GM18498 (cell line): ENCODE data around the gene HADHA.
A peak's percentile ranks its signal among the peaks of the same experiment; 100 is the strongest.

Experiments
- ATAC-seq: cut with Tn5 transposase; IDR thresholded peaks from one replicate; pipeline ENCODE4 v1.9.1; 2021; ENCODE audit warnings: mild to moderate bottlenecking, moderate library complexity; ENCODE audit not compliant: unreplicated experiment

Gene HADHA

GRCh38 chr2:26245810-26246209 lies 1.4 kb upstream of the HADHA start:
- peak; percentile 46 for ATAC-seq

GRCh38 chr2:26245231-26245732 lies 850 bp upstream of the HADHA start:
- peak; percentile 18 for ATAC-seq

GRCh38 chr2:26243470-26244308 lies 743 bp downstream of the HADHA start:
- no peak for ATAC-seq

DNA sequence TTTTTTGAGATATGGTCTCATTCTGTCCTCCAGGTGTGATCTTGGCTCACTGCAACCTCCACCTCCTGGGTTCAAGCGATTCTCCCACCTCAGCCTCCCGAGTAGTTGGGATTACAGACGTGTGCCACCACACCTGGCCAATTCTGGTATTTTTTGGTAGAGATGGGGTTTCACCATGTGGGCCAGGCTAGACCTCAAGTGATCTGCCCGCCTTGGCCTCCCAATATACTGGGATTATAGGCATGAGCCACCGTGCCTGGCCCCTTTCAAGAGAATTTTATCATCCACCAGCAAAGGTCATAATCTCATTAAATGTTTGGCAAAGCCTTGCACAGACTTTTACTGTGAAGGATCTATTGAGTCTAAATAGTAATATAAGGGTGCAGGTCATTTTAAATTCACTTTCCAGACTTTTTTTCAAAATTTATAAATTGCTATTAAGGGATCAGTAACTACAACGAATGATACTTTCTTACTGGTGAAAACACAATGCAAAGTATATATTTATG lies 2.5 kb downstream of the HADHA start:
- ATAC-seq, result no peak

DNA sequence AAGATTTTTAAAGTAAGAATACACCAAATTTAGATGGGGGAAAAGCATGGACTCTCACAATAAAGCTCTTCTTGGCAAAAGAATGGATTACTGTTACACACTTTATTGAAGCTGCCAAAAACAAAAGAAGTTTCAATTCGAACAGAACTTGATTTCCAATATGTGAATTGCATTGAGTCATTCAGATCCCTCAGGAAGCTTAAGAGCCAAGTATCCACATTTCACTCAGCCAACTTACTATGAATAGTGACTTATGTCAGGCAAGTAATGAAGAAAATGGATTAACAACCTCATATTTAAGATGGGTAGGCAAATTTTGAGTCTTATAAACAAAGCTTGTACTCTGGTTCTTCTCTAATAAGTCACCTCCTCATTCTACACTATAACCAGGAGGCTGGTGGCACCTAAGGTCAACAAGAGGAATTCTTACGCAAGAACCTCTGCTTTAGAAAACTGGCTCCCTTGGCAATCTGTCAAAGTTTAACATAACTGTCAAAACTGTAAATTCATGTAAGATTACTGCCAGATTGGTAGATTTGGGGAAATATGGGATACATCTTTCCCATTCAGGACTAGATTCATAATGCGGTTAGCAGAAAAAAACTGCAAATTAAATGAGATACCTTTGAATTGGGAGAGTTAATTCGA lies 6.0 kb downstream of the HADHA start:
- ATAC-seq, result no peak

DNA sequence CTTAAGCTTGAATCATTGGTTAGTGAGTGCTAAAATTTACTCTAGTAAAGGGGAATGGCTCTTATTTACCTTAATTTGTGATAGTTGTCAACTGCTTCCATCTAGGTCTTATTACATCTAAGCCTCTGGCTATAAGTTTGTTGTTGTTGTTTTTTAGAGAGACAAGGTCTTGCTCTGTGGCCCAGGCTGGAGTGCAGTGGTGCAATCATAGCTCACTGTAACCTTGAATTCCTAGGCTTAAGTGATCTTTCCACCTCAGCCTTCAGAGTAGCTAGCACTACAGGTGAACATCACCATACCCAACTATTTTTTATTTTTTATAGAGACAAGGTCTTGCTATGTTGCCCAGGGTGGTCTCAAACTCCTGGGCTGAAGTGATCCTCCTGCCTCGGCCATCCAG lies 6.6 kb downstream of the HADHA start:
- no peak for ATAC-seq

GRCh38 chr2:26235089-26235488 lies 9.3 kb downstream of the HADHA start:
- no peak for ATAC-seq

- no peak for ATAC-seq
Measured at GRCh38 chr2:26230806-26231205, 13.6 kb downstream of the HADHA start.

GRCh38 chr2:26229595-26229994 lies 14.8 kb downstream of the HADHA start:
- ATAC-seq, result no peak

DNA sequence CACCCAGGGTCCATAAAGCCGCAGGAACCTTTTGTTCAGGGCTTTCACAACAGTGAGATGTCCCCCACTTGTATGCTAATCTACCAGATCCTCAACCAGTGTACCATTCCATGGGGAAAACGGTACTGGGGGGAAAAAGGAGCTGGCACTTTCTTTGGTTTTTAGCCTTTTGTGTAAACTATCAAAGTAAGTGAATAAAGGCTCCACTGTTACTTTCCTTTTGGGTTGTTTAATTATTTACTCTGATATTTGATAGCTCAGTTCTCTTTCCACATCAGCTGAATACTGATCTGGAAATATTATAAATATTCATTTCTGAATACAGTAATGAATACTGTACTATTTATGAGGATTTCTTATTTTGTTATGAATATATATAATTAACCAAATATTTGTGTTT lies 20.3 kb downstream of the HADHA start:
- ATAC-seq, result no peak

- no peak for ATAC-seq
Measured at GRCh38 chr2:26223018-26223417, 21.4 kb downstream of the HADHA start.

GRCh38 chr2:26217720-26218119 lies 26.7 kb downstream of the HADHA start:
- ATAC-seq, result no peak

DNA sequence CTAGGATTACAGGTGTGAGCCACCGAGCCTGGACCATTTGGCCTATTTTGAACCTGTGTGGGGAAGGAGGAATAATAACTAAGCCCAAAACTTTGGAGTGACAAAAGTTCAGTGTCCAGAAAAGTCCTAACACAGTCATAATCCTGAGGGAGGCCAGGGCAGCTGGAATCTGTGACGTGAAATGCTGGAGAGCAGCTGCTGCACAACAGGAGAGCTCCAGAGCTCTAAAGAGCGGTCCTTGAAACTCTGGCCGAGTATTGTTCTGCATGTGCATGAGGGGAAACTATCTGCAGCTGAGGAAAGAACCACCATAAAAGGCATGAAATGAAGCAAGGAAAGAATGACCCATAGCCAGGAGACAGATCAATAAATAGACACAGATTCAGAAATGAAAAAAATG lies 27.8 kb downstream of the HADHA start:
- ATAC-seq, result no peak

- no peak for ATAC-seq
Measured at GRCh38 chr2:26215833-26216232, 28.6 kb downstream of the HADHA start.

GRCh38 chr2:26214759-26215158 lies 29.7 kb downstream of the HADHA start:
- no peak for ATAC-seq

DNA sequence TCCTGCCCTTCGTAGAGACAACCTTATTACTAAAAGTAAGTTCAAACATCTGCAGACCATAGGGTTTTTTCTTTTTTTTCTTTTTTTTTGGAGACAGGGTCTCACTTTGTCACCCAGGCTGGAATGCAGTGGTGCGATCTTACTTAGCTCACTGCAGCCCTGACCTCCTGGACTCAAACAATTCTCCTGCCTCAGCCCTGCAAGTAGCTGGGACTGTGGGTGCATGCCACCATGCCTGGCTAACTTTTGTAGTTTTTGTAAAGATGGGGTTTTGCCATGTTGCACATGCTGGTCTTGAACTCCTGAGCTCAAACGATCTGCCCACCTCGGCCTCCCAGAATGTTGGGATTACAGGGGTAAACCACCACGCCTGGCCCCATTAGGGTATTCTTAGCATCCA lies 32.4 kb downstream of the HADHA start:
- ATAC-seq, result no peak

- ATAC-seq, result no peak
Measured at GRCh38 chr2:26203906-26204305, 40.5 kb downstream of the HADHA start.

DNA sequence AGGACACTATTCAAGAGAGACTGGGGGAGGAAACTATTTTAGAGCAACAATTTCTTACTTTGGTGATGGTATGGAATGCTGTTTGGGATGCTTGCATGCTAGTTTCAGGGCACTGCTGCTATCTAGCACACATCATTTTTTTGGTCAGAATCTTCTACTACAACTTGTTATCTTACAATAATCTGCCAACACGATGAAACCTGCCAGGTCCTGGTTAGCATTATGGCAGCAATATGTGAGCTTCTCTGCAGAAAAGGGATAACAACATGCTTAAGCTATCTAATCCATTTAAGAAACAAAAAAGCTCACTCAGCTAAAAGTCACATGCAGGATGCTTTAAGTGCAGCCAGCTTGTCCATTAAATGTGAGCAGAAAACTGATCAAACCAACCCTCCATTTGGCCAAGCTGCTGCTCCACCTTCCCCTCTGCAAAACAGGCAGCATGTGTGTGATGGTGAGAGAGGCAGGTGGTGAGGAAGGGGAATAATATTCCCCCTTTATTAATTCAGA lies 41.4 kb downstream of the HADHA start:
- no peak for ATAC-seq

DNA sequence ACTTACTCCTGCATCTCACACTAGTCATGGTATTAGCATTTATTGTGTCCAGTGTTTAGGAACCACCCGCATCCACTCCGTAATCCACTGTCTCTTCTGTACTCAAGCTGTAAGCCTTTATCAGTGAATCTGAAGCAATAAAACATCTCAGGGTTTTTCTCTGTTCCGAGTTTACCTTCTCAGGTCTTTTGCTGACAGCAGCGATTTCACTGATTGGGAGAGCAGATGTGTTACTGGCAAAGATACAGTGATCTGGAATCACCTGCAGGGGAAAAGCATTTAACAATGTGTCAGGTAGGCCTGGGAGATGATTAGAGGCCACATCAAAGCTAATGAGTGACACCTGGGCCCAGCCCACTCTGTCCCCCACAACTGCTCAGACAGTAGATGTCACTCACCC lies 46.9 kb downstream of the HADHA start:
- no peak for ATAC-seq

DNA sequence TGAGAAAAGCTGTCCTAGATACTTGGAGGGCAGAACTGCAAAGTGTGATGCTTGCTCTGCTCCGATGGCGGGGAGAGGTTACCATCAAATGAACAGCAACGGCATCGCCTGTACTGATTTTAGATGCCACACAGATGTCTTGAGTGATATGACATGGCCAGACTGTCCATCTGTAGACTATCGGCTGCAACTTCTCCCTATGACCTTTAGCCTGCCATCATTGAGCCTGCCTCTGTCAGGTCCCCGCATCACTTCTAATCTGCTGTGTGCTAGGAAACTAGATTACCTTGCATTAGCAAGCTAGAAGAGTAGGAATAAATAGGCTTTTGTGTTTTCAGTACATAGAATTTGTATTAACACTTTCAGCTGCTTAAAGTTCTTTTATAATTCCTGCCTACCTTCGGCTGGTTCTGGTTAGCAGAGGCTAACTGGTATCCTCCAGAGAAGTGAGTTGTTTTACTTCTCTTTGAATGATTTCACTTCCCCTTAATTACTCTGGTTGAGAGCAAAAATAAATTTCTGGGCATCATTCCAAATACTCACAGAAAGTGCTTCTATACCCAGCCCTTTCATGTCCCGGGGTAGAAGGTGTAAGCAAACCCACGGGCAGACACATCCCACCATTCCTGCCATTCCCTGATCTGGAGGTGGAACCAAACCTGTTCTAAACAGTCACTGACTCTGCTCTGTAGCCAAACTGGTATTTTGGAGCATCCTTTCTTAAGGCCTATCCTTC lies 47.6 kb downstream of the HADHA start:
- ATAC-seq, result no peak
